Measurements from ENCODE around the gene ERCC4.

DNA sequence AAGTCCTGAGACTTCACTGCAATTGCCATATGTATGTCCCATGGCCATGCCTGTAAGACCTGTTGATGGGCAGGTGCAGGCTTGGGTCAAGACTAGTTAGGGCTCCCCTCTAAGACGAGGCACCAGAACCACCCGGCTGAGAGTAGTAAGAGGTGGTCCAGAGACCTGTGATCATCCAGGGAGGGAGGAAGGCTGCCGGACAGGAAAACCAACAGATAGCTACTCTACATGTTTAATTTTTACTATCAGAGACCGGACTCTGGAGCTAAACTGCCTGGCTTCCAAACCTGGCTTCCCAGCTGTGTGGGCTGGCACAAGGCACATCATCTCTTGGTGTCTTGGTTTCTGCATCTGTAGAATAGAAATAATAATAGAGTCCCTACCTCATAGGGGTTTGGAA is 73.0 kb downstream of the ERCC4 start:
- TF ChIP-seq SCRT1 (tag by site-specific recombination; IDR thresholded peaks at IDR 0.05; ENCODE audit: borderline replicate concordance) (no peak), ZNF521 (tag by site-specific recombination; IDR thresholded peaks at IDR 0.05) (no peak), SP7 (tag by site-specific recombination; IDR thresholded peaks at IDR 0.05) (no peak)
- TF ChIP-seq, protein P1, sequence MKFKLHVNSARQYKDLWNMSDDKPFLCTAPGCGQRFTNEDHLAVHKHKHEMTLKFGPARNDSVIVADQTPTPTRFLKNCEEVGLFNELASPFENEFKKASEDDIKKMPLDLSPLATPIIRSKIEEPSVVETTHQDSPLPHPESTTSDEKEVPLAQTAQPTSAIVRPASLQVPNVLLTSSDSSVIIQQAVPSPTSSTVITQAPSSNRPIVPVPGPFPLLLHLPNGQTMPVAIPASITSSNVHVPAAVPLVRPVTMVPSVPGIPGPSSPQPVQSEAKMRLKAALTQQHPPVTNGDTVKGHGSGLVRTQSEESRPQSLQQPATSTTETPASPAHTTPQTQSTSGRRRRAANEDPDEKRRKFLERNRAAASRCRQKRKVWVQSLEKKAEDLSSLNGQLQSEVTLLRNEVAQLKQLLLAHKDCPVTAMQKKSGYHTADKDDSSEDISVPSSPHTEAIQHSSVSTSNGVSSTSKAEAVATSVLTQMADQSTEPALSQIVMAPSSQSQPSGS (tag by site-specific recombination; IDR thresholded peaks at IDR 0.05; ENCODE audit: low read depth), result no peak
